H1 (cell line): Measurements from ENCODE around the gene H2AZ2. TPM values are rescaled to one million over a fixed set of nuclear protein-coding genes. Genes with fewer than 3 reads are reported as not detected.

Source experiments
- PHF8 ChIP-seq: fragments of 200-600 bp; sonication (generic); conservative IDR thresholded peaks from 2 replicates; pipeline ENCODE4 v1.7.1; 2012; ENCODE audit warnings: low read depth, mild to moderate bottlenecking, inconsistent platforms, low read length, moderate library complexity
- YY1 ChIP-seq: IDR thresholded peaks from 2 replicates; pipeline ENCODE4 v1.6.1; 2011; ENCODE audit warnings: low read depth, mild to moderate bottlenecking, low read length
- polyA plus RNA-seq, 7 experiments: library from polyadenylated mRNA; depleted of rRNA in 3 of 7; stranded (reverse) in 5 of 7; unstranded in 2 of 7; fragments of >200 nt in 5 of 7; fragments of 200-250 nt in 2 of 7; gene quantifications; 1 replicate in 5 of 7; 2 replicates in 1 of 7; 4 replicates in 1 of 7; pipeline versions ENCODE4 v1.2.1 to v1.2.3, GENCODE V29; 2011 to 2013; ENCODE audit warnings: missing spikeins in 2 of 7, mixed read lengths in 2 of 7
- total RNA-seq: library from RNA; stranded (reverse); fragmentation: NEBNext Ultra II Directional; extraction: Animal tissue kit (Norgen Biotek cat#: 25700); gene quantifications from 2 replicates; pipeline ENCODE4 v1.2.1, GENCODE V29; 2021

The H2AZ2 gene
- total and polyA plus RNA-seq, 2 of the 8 experiments (the other 6 are each of a cell fraction or from before 2014, with no cell fraction given): 168 to 187 TPM

DNA sequence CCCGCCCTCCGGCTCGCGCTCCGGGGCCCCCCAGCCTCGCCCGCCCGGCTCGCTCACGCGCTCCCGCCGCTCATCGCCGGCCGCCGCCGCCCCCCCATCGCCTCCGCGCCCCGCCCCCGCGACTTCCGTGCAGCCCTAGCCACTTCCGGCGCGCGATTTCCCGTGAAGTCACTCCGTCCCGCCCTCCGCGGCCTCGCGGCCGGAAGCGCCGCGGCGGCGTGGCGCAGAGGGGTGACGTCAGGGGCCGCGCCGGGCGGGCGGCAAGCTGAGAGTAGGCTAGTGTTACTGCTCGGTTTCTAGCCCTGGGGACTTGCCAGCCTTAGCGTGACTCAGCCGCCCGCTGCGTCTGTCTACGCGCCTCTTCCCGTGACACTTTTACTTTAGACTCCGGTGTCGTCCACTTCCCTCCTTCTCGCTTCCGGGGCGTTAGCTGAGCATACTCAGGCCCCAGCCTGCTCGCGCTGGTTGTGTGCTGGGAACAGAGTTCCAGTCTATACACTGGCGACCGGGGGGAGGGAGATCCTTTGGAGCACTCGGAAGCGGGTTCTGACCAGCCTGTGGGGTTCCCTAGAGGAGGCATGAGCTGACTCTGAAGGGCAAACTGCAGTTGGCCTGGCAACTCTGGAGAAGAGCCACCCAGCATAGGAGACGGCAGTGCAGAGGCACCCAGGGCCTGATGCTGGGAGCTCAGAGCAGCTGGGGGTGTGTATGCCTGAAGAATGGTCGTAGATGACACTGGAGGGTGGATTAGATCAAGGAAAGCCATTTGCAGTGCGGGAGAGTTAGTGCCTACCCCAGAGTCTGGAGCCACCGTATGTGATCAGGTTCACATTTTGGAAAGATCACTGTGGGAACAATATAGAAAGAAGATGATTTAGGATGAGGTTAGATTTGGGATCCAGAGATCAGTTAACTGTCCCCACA is 37.8 kb upstream of the H2AZ2 start, which contains the start of gene PURB (continued):
- TF ChIP-seq PHF8: peak; percentile 85
- TF ChIP-seq YY1: no peak
